Mesodermal cell (in vitro differentiated cells): ENCODE results near the gene NDUFS8.

Experiments used
- H3K27ac ChIP-seq: 2 replicates; pipeline ENCODE4 v1.7.0; 2013; ENCODE audit warnings: mild to moderate bottlenecking, low read depth, low read length, moderate library complexity; ENCODE audit not compliant: severe bottlenecking
- H3K36me3 ChIP-seq: 2 replicates; pipeline ENCODE4 v1.7.1; 2013; ENCODE audit warnings: mild to moderate bottlenecking, low read length, moderate library complexity; ENCODE audit not compliant: control insufficient read depth, insufficient read depth
- H3K4me1 ChIP-seq: one replicate; pipeline ENCODE4 v1.7.1; 2013; ENCODE audit warnings: mild to moderate bottlenecking, low read length; ENCODE audit not compliant: insufficient read depth, control insufficient read depth, poor library complexity, severe bottlenecking
- H3K4me3 ChIP-seq: 2 replicates; pipeline ENCODE4 v1.7.0; 2013; ENCODE audit warnings: low read length, control low read depth, mild to moderate bottlenecking; ENCODE audit not compliant: insufficient read depth, poor library complexity, severe bottlenecking; ENCODE audit errors: extremely low read depth
- H3K9me3 ChIP-seq: 2 replicates; pipeline ENCODE4 v1.7.1; 2013; ENCODE audit warnings: mild to moderate bottlenecking, low read length, moderate library complexity; ENCODE audit not compliant: control insufficient read depth
- WGBS, 2 experiments: methylation state at CpG; one replicate each; pipeline ENCODE4 v1.1.5; 2013; ENCODE audit warnings: missing lambda C conversion rate in 2 of 2; ENCODE audit not compliant: insufficient coverage in 2 of 2; 5-methylcytosine and 5-hydroxymethylcytosine counted together

Gene NDUFS8

DNA sequence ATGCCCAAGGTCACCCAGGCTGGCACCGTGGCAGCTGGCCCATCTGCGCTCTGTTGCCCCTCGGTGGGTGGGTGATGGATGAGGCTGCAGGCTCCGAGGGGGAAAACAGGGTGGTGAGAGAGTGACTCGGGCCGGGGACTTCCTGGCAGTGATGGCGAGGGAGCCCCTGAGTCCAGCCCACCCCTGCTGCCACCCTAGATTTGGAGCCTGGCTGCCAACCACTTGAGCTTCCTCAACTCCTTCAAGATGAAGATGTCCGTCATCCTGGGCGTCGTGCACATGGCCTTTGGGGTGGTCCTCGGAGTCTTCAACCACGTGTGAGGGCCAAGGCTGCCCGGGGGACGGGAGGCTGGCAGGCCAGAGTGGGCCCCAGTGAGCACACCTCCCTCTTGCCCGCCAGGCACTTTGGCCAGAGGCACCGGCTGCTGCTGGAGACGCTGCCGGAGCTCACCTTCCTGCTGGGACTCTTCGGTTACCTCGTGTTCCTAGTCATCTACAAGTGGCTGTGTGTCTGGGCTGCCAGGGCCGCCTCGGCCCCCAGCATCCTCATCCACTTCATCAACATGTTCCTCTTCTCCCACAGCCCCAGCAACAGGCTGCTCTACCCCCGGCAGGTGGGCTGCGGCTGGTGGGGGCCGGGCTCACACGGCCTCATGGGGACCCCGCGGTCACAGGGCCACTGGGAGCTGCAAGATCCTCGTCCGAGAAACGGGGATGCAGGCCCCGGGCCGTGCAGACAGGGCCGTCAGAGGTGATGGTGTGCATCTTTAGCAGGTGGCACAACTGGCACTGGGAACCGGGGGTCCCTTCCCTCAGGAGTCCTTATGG is 18.4 kb downstream of the NDUFS8 start:
- no peaks in the 10 kb centered on the region for H3K9me3 ChIP-seq
- H3K4me3 ChIP-seq = no peak overlapping the region
- no peaks in the 10 kb centered on the region for H3K4me1 ChIP-seq
- H3K36me3 ChIP-seq = peaks cover 65% of the 10 kb centered on the region
- no peak overlapping the region for H3K27ac ChIP-seq
- WGBS, 2 experiments = 89 to 90% methylated on average over 22 to 30 of the region's 35 CpGs

- H3K4me3 ChIP-seq = no peak overlapping the region
- H3K4me1 ChIP-seq = no peaks in the 10 kb centered on the region
- WGBS, 2 experiments = 93 to 94% methylated on average over 38 to 40 of the region's 40 CpGs
- no peak overlapping the region for H3K27ac ChIP-seq
- peaks cover 59% of the 10 kb centered on the region for H3K36me3 ChIP-seq
- no peaks in the 10 kb centered on the region for H3K9me3 ChIP-seq
Observed at GRCh38 chr11:68049509-68050370, 19.3 kb downstream of the NDUFS8 start.

DNA sequence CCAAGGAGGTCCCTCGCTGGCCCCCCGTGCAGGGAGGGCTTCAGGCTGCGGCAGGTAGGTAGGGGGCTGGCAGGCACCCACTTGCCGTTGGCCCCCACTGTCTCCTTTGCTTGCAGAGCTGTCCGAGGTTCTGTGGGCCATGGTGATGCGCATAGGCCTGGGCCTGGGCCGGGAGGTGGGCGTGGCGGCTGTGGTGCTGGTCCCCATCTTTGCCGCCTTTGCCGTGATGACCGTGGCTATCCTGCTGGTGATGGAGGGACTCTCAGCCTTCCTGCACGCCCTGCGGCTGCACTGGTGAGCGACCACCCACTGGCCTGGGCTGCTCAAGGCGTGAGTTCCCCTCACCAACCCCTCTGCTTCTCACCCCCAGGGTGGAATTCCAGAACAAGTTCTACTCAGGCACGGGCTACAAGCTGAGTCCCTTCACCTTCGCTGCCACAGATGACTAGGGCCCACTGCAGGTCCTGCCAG is 19.9 kb downstream of the NDUFS8 start:
- Histone ChIP-seq H3K4me1 (no peaks in the 10 kb centered on the region), H3K36me3 (peaks cover 53% of the 10 kb centered on the region), H3K4me3 (no peak overlapping the region), H3K27ac (no peak overlapping the region), H3K9me3 (no peaks in the 10 kb centered on the region)
- WGBS, 2 experiments = 90 to 97% methylated on average over 15 to 18 of the region's 18 CpGs

- H3K9me3 ChIP-seq = no peaks in the 10 kb centered on the region
- H3K4me1 ChIP-seq = no peaks in the 10 kb centered on the region
- no peak overlapping the region for H3K4me3 ChIP-seq
- WGBS, 2 experiments = 92 to 94% methylated on average over 12 to 13 of the region's 14 CpGs
- H3K36me3 ChIP-seq = peaks cover 50% of the 10 kb centered on the region
- H3K27ac ChIP-seq = peak overlapping the region; percentile 23
Observed at GRCh38 chr11:68051191-68052136, 21.0 kb downstream of the NDUFS8 start.

- Histone ChIP-seq H3K27ac (peak overlapping the region; percentile 23), H3K9me3 (no peaks in the 10 kb centered on the region), H3K36me3 (peaks cover 53% of the 10 kb centered on the region), H3K4me1 (no peaks in the 10 kb centered on the region), H3K4me3 (no peak overlapping the region)
- whole genome bisulfite sequencing, 2 experiments = 93 to 94% methylated on average over 12 of the region's 15 CpGs
Observed at GRCh38 chr11:68052137-68052873, 21.8 kb downstream of the NDUFS8 start.

DNA sequence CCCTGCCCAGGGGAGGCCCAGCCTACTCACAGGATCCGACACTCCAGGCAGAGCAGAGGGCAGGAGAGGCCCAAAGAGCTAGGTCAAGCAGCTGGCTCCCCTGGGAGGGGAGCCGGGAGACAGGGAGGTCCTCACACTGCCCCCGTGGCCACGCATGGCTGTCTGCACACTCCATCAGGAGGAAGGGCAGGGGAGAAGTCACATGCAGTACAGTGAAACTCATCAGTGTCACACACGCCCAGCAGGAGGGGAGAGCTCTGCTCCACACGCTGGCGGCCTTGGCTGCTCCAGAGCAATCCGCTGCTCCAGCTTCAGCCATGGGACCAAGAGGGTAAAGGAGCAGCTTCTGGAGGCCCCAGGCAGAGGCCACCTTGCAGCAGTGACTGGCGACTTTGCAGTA is 22.6 kb downstream of the NDUFS8 start:
- Histone ChIP-seq H3K4me1 (no peaks in the 10 kb centered on the region), H3K27ac (no peak overlapping the region), H3K4me3 (no peak overlapping the region), H3K36me3 (peaks cover 52% of the 10 kb centered on the region), H3K9me3 (no peaks in the 10 kb centered on the region)
- 91 to 96% methylated on average over 8 of the region's 9 CpGs for WGBS, 2 experiments

DNA sequence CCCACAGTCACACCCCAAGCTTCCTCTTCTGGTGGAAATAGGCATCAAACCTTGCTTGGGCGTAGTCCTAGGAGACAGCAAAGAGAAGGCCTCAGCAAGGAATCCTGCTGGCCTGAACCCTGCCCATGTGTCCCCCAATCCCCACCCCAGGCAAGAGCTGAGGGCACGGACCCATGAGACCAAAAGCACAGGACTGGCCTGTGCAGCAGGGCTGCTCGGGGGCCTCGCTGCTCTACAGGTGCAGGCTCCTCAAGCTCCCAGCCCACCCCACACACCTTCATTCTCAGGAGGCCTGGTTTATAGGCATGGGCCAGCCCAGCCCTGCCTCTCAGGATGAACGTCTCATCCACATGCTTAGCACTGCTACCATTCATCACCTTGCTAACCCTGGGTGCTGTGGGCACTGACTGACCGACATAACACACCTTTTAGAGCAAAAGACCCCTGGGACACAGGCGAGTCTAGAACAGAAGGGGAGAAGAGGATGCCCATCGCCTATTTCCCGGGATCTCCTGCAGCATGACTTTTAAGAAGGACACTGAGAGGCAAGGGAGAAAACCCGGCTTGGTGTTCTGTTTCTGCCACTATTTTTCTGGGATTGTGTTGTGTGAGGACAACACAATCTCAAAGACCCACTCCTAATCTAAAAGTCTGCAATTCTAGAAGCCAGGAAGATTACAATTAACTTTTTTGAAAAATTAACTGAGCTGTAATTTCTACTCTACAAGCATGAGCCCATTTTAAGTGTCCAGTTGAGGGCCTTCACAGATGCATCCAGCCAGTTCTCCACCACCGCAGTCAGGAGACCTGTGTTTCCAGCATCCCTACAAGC is 23.7 kb downstream of the NDUFS8 start:
- no peaks in the 10 kb centered on the region for H3K4me1 ChIP-seq
- WGBS, 2 experiments = 96 to 100% methylated on average over 4 to 6 of the region's 11 CpGs
- H3K4me3 ChIP-seq = no peak overlapping the region
- H3K27ac ChIP-seq = no peak overlapping the region
- H3K36me3 ChIP-seq = peaks cover 55% of the 10 kb centered on the region
- no peaks in the 10 kb centered on the region for H3K9me3 ChIP-seq

DNA sequence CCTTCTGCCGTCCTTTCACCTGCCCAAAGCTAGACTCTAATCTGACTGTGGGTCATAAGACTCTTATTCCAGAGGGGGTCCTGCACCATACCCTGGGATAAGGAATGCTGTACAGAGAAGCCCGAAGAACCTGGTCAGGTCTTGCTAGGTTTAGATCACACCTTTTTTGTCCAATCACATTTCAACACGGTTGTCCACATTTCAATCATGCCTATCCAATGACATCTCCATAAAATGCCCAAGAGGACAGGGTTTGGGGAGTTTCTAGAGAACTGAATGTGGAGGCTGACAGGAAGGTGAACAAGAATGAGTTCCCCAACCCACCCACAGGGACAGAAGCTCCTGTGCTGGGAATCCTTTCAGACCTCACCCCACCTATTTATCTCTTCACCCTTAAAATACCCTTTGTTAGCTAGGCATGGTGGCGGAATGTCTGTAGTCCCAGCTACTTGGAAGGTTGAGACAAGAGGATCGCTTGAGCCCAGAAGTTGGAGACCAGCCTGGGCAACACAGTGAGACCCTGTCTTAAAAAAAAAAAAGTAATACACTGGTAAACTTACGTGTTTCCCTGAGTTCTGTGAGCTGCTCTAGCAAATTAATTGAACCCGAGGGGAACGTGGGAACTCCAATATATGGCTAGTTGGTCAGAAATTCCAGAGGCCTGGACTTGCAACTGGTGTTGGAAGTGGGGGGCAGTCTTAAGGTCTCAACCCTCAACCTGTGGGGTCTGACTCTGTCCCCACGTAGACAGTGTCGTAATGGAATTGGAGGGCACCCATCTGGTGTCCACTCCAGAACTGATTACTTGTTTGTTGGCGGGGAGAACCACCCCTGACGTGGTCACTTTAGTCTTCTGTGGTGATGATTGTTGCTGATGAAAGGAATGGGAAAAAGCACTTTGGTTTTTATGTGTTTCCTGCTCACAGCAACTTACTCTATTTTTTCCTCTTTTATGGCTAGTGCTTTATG is 26.1 kb downstream of the NDUFS8 start:
- peaks cover 52% of the 10 kb centered on the region for H3K36me3 ChIP-seq
- WGBS, 2 experiments = 94 to 96% methylated on average over 9 to 11 of the region's 12 CpGs

More for the DNA sequence above, 26.1 kb downstream of the NDUFS8 start:
- no peak overlapping the region for H3K27ac ChIP-seq
- H3K4me1 ChIP-seq = no peaks in the 10 kb centered on the region
- H3K9me3 ChIP-seq = no peaks in the 10 kb centered on the region
- H3K4me3 ChIP-seq = no peak overlapping the region
